ENCODE measurements around the gene ASB6. TPM values are rescaled to one million over a fixed set of nuclear protein-coding genes. Genes with fewer than 3 reads are reported as not detected.

ASB6 gene
- total and polyA plus RNA-seq, 4 donors, result 3.4 to 8.4 (median 6.2) TPM

DNA sequence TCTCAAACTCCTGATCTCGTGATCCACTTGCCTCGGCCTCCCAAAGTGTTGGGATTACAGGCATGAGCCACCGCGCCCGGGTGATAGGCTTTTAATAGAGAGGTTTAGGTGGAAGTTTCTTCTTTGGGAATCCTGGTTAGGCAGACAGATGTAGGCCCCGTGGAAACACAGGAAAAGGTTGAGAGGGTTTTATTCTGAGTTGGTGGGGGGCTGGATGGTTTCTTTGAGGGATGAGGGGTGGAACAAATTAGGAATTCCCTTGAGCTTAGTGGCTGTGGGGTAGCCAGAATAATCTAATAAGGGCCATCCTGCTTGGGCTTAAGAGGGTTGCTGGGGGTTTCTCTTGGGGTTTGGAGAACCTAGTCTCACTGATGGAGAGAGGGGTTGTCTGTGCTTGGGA lies 51.5 kb downstream of the ASB6 start:
- Histone ChIP-seq H3K4me3 (ENCODE audit: low read depth in 1 of 3, low read length in 3 of 3) (no peak overlapping the region), H3K4me1 (ENCODE audit: control insufficient read depth in 4 of 4, insufficient read depth in 4 of 4, low read length in 3 of 4) (no peaks in the 10 kb centered on the region), H3K9me3 (ENCODE audit: control insufficient read depth in 4 of 4, low read length in 3 of 4) (no peaks in the 10 kb centered on the region), H3K27ac (ENCODE audit: low read depth in 1 of 2, low read length in 2 of 2) (no peak overlapping the region), H3K27me3 (ENCODE audit: control insufficient read depth in 4 of 4, insufficient read depth in 4 of 4, low read length in 3 of 4) (no peaks in the 10 kb centered on the region), H3K36me3 (ENCODE audit: control insufficient read depth in 4 of 4, insufficient read depth in 3 of 4, low read depth in 1 of 4, low read length in 3 of 4) (no peaks in the 10 kb centered on the region), H3K9ac (ENCODE audit: low read depth in 1 of 2, low read length in 2 of 2) (no peak overlapping the region)
- DNase-seq (ENCODE audit: low spot score), result no peak
- WGBS, result 90% methylated on average over 6 of the region's 6 CpGs
- TF ChIP-seq, protein P1, sequence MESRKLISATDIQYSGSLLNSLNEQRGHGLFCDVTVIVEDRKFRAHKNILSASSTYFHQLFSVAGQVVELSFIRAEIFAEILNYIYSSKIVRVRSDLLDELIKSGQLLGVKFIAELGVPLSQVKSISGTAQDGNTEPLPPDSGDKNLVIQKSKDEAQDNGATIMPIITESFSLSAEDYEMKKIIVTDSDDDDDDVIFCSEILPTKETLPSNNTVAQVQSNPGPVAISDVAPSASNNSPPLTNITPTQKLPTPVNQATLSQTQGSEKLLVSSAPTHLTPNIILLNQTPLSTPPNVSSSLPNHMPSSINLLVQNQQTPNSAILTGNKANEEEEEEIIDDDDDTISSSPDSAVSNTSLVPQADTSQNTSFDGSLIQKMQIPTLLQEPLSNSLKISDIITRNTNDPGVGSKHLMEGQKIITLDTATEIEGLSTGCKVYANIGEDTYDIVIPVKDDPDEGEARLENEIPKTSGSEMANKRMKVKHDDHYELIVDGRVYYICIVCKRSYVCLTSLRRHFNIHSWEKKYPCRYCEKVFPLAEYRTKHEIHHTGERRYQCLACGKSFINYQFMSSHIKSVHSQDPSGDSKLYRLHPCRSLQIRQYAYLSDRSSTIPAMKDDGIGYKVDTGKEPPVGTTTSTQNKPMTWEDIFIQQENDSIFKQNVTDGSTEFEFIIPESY (IDR thresholded peaks at IDR 0.05), result no peak
- TF ChIP-seq, protein P2, sequence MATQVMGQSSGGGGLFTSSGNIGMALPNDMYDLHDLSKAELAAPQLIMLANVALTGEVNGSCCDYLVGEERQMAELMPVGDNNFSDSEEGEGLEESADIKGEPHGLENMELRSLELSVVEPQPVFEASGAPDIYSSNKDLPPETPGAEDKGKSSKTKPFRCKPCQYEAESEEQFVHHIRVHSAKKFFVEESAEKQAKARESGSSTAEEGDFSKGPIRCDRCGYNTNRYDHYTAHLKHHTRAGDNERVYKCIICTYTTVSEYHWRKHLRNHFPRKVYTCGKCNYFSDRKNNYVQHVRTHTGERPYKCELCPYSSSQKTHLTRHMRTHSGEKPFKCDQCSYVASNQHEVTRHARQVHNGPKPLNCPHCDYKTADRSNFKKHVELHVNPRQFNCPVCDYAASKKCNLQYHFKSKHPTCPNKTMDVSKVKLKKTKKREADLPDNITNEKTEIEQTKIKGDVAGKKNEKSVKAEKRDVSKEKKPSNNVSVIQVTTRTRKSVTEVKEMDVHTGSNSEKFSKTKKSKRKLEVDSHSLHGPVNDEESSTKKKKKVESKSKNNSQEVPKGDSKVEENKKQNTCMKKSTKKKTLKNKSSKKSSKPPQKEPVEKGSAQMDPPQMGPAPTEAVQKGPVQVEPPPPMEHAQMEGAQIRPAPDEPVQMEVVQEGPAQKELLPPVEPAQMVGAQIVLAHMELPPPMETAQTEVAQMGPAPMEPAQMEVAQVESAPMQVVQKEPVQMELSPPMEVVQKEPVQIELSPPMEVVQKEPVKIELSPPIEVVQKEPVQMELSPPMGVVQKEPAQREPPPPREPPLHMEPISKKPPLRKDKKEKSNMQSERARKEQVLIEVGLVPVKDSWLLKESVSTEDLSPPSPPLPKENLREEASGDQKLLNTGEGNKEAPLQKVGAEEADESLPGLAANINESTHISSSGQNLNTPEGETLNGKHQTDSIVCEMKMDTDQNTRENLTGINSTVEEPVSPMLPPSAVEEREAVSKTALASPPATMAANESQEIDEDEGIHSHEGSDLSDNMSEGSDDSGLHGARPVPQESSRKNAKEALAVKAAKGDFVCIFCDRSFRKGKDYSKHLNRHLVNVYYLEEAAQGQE (IDR thresholded peaks at IDR 0.05), result no peak
- TF ChIP-seq YY1 (IDR thresholded peaks at IDR 0.05) (no peak), FOXA1 (IDR thresholded peaks at IDR 0.05) (no peak), EGR1 (IDR thresholded peaks at IDR 0.05; ENCODE audit: low read depth in 2 of 2) (no peak), NR2F2 (IDR thresholded peaks at IDR 0.05) (no peak), GABPA (IDR thresholded peaks at IDR 0.05 in 1 of 2, conservative IDR thresholded peaks at IDR 0.05 in 1 of 2) (no peak), HNF4G (IDR thresholded peaks at IDR 0.05) (no peak), RXRA (IDR thresholded peaks at IDR 0.05) (no peak), JUND (IDR thresholded peaks at IDR 0.05) (no peak)
- TF ChIP-seq, protein P3, sequence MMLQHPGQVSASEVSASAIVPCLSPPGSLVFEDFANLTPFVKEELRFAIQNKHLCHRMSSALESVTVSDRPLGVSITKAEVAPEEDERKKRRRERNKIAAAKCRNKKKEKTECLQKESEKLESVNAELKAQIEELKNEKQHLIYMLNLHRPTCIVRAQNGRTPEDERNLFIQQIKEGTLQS (IDR thresholded peaks at IDR 0.05), result no peak
- TF ChIP-seq, protein P4, sequence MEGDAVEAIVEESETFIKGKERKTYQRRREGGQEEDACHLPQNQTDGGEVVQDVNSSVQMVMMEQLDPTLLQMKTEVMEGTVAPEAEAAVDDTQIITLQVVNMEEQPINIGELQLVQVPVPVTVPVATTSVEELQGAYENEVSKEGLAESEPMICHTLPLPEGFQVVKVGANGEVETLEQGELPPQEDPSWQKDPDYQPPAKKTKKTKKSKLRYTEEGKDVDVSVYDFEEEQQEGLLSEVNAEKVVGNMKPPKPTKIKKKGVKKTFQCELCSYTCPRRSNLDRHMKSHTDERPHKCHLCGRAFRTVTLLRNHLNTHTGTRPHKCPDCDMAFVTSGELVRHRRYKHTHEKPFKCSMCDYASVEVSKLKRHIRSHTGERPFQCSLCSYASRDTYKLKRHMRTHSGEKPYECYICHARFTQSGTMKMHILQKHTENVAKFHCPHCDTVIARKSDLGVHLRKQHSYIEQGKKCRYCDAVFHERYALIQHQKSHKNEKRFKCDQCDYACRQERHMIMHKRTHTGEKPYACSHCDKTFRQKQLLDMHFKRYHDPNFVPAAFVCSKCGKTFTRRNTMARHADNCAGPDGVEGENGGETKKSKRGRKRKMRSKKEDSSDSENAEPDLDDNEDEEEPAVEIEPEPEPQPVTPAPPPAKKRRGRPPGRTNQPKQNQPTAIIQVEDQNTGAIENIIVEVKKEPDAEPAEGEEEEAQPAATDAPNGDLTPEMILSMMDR (IDR thresholded peaks at IDR 0.05; ENCODE audit: low read depth, low read length, missing input control), result no peak
- TF ChIP-seq, protein P5, sequence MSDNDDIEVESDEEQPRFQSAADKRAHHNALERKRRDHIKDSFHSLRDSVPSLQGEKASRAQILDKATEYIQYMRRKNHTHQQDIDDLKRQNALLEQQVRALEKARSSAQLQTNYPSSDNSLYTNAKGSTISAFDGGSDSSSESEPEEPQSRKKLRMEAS (IDR thresholded peaks at IDR 0.05), result no peak

DNA sequence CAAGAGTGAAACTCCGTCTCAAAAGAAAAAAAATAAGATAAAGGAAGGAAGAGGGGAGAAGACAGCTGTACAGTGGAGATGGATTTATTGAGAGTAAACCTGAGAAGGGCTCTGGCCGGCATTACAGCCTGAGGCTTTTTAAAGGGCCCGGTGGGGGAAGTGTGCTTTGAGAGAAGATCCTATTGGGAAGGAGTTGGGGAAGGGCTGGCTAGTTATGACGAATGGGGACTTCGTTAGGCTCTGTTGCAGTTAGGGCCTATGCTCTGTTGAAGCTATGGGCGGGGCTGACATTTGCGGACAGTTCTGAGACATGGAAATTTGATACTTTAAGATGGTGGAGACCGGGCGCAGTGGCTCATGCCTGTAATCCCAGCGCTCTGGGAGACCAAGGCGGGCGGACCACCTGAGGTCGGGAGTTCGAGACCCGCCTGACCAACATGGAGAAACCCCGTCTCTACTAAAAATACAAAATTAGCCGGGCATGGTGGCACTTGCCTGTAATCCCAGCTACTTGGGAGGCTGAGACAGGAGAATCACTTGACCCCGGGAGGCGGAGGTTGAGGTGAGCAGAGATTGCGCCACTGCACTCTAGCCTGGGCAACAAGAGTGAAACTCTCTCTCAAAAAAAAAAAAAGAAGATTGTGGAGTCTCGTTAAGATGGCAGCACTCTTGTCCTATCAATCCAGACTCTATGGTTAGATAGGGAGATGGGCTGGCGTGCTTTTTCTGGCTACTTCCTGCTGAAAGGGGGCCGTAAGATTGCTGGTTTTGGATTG lies 54.3 kb downstream of the ASB6 start:
- no peaks in the 10 kb centered on the region for H3K4me1 ChIP-seq (ENCODE audit: control insufficient read depth in 4 of 4, insufficient read depth in 4 of 4, low read length in 3 of 4)
- no peaks in the 10 kb centered on the region for H3K36me3 ChIP-seq (ENCODE audit: control insufficient read depth in 4 of 4, insufficient read depth in 3 of 4, low read depth in 1 of 4, low read length in 3 of 4)
- DNase-seq (ENCODE audit: low spot score), result no peak
- no peak overlapping the region for H3K9ac ChIP-seq (ENCODE audit: low read depth in 1 of 2, low read length in 2 of 2)
- H3K9me3 ChIP-seq (ENCODE audit: control insufficient read depth in 4 of 4, low read length in 3 of 4), result no peaks in the 10 kb centered on the region
- TF ChIP-seq SP1 (IDR thresholded peaks at IDR 0.05), result no peak
- no peak overlapping the region for H3K4me3 ChIP-seq (ENCODE audit: low read depth in 1 of 3, low read length in 3 of 3)
- H3K27ac ChIP-seq (ENCODE audit: low read depth in 1 of 2, low read length in 2 of 2), result no peak overlapping the region
- H3K27me3 ChIP-seq (ENCODE audit: control insufficient read depth in 4 of 4, insufficient read depth in 4 of 4, low read length in 3 of 4), result no peaks in the 10 kb centered on the region
- 92% methylated on average over 23 of the region's 23 CpGs for WGBS

Data from liver (tissue), 9 donors.